Measurements from ENCODE around the gene DHRS2. TPM values are rescaled to one million over a fixed set of nuclear protein-coding genes. Genes with fewer than 3 reads are reported as not detected.
A peak's percentile ranks its signal among the peaks of the same experiment; 100 is the strongest.

DHRS2 gene
- total RNA-seq, 4 donors from 2014 or later = 0.24 TPM; not detected in 3

- DNase-seq (ENCODE audit: low spot score) = no peak
- TF ChIP-seq CTCF (IDR thresholded peaks at IDR 0.05) = no peak
- no peak for ATAC-seq (ENCODE audit: low FRiP score)
These were observed 3.8 kb downstream of the DHRS2 start for GRCh38 chr14:23639891-23640523.

GRCh38 chr14:23640524-23641141 is 4.5 kb downstream of the DHRS2 start:
- no peak for TF ChIP-seq CTCF (IDR thresholded peaks at IDR 0.05)
- DNase-seq (ENCODE audit: low spot score) = no peak
- ATAC-seq (ENCODE audit: low FRiP score) = peak; percentile 52

GRCh38 chr14:23641180-23641914 is 5.2 kb downstream of the DHRS2 start:
- DNase-seq (ENCODE audit: low spot score) (no peak), ATAC-seq (ENCODE audit: low FRiP score) (no peak)
- no peak for TF ChIP-seq CTCF (IDR thresholded peaks at IDR 0.05)

- ATAC-seq (ENCODE audit: low FRiP score) = no peak
- TF ChIP-seq CTCF (IDR thresholded peaks at IDR 0.05) = no peak
- DNase-seq (ENCODE audit: low spot score) = no peak
These were observed 5.9 kb downstream of the DHRS2 start for GRCh38 chr14:23641915-23642588.

- no peak for TF ChIP-seq CTCF (IDR thresholded peaks at IDR 0.05)
- DNase-seq (ENCODE audit: low spot score) (no peak), ATAC-seq (ENCODE audit: low FRiP score) (no peak)
These were observed 7.5 kb downstream of the DHRS2 start for GRCh38 chr14:23643533-23644194.

GRCh38 chr14:23644195-23644918 is 8.2 kb downstream of the DHRS2 start:
- no peak for TF ChIP-seq CTCF (IDR thresholded peaks at IDR 0.05)
- no peak for DNase-seq (ENCODE audit: low spot score)
- no peak for ATAC-seq (ENCODE audit: low FRiP score)

All from omental fat pad (tissue), 4 donors.